ENCODE results near the gene DUSP11.

DNA sequence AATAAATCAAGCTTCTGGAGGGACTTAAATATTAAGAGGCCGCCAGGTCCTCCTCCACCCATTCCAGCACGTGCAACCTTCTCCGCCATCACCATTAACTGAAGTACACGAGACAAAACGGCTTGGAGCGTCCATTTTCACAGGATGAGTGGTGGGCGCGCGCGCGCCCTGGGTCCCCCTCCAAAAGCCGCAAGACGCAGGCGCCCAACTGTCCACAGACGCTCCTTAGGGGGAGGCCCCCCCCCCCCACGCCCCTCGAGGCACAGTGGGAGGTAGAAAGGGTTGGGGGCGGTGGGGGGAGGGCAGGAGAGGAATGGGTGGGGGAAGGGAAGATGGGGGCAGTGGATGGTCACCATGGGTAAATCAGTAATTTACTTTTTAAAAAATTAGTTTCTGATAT lies 38.4 kb upstream of the DUSP11 start:
- TF ChIP-seq, protein P1, sequence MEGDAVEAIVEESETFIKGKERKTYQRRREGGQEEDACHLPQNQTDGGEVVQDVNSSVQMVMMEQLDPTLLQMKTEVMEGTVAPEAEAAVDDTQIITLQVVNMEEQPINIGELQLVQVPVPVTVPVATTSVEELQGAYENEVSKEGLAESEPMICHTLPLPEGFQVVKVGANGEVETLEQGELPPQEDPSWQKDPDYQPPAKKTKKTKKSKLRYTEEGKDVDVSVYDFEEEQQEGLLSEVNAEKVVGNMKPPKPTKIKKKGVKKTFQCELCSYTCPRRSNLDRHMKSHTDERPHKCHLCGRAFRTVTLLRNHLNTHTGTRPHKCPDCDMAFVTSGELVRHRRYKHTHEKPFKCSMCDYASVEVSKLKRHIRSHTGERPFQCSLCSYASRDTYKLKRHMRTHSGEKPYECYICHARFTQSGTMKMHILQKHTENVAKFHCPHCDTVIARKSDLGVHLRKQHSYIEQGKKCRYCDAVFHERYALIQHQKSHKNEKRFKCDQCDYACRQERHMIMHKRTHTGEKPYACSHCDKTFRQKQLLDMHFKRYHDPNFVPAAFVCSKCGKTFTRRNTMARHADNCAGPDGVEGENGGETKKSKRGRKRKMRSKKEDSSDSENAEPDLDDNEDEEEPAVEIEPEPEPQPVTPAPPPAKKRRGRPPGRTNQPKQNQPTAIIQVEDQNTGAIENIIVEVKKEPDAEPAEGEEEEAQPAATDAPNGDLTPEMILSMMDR (IDR thresholded peaks at IDR 0.05): no peak
- TF ChIP-seq EP300 (IDR thresholded peaks at IDR 0.05; ENCODE audit: borderline replicate concordance in 1 of 2, low read depth in 1 of 2, low read length in 1 of 2) (no peak), JUND (IDR thresholded peaks at IDR 0.05) (no peak), MXI1 (IDR thresholded peaks at IDR 0.05; ENCODE audit: low read depth, low read length) (no peak), FOXM1 (IDR thresholded peaks at IDR 0.05; ENCODE audit: low read depth) (no peak), ZBTB33 (IDR thresholded peaks at IDR 0.05; ENCODE audit: borderline replicate concordance, low read depth) (no peak), TCF12 (IDR thresholded peaks at IDR 0.05) (no peak)
